HG03520 (cell line): ENCODE results near the gene SERF2.
"Not testable (repeated sequence)": the region's sequence is repeated elsewhere in the genome, so short reads cannot be mapped to it uniquely, and the experiment has no call there.

Experiments used
- ATAC-seq: cut with Tn5 transposase; IDR thresholded peaks from one replicate; pipeline ENCODE4 v1.9.1; 2021; ENCODE audit warnings: mild to moderate bottlenecking, moderate library complexity; ENCODE audit not compliant: unreplicated experiment

Gene SERF2

GRCh38 chr15:43792761-43793476, 799 bp downstream of the SERF2 start:
- ATAC-seq: no peak

- no peak for ATAC-seq
These were observed 1.5 kb downstream of the SERF2 start for GRCh38 chr15:43793647-43794046.

- no peak for ATAC-seq
These were observed 2.3 kb downstream of the SERF2 start for GRCh38 chr15:43794269-43795037.

GRCh38 chr15:43795197-43795596, 3.1 kb downstream of the SERF2 start:
- ATAC-seq: no peak

- ATAC-seq: no peak
These were observed 3.9 kb downstream of the SERF2 start for GRCh38 chr15:43795997-43796396.

- ATAC-seq: no peak
These were observed 4.4 kb downstream of the SERF2 start for GRCh38 chr15:43796566-43796965.

GRCh38 chr15:43799209-43799944, 7.3 kb downstream of the SERF2 start:
- ATAC-seq: no peak

GRCh38 chr15:43799945-43800285, 7.8 kb downstream of the SERF2 start, which contains the start of gene SERINC4:
Gene SERINC4 (minus strand): TSS chr15:43800220. CDS start chr15:43799986, 234 bp downstream.
- no peak for ATAC-seq

- ATAC-seq: no peak
These were observed 8.4 kb downstream of the SERF2 start, which contains the start of gene HYPK for GRCh38 chr15:43800286-43801141. Gene HYPK (plus strand): TSS chr15:43800599. CDS start chr15:43800623, 24 bp downstream.

GRCh38 chr15:43802676-43803075, 10.6 kb downstream of the SERF2 start:
- ATAC-seq: not testable (repeated sequence)

- ATAC-seq: no peak
These were observed 16.4 kb downstream of the SERF2 start for GRCh38 chr15:43808435-43808950.

- ATAC-seq: peak; percentile 60
These were observed 17.0 kb downstream of the SERF2 start for GRCh38 chr15:43808960-43809678.

GRCh38 chr15:43815064-43815463, 22.9 kb downstream of the SERF2 start:
- ATAC-seq: not testable (repeated sequence)

- ATAC-seq: no peak
These were observed 29.4 kb downstream of the SERF2 start for GRCh38 chr15:43821505-43821904.

GRCh38 chr15:43824302-43825246, 32.5 kb downstream of the SERF2 start, which contains the start of gene MFAP1:
Gene MFAP1 (minus strand): TSS chr15:43824690. CDS start chr15:43824569, 121 bp downstream.
- ATAC-seq: peak; percentile 64

- not testable (repeated sequence) for ATAC-seq
These were observed 33.2 kb downstream of the SERF2 start for GRCh38 chr15:43825305-43825704.

- ATAC-seq: no peak
These were observed 33.9 kb downstream of the SERF2 start for GRCh38 chr15:43826029-43826507.
